Hematopoietic multipotent progenitor cell treated with erythropoietin and hydrocortisone succinate and interleukin-3 and kit ligand, for 8 days (in vitro differentiated cells): Measurements from ENCODE around the gene ENTPD1.
"Not testable (repeated sequence)": the region's sequence is repeated elsewhere in the genome, so short reads cannot be mapped to it uniquely, and the experiment has no call there.

Source experiments
- DNase-seq: peaks from one replicate; pipeline ENCODE4 v3.0.0-alpha.2; 2015

ENTPD1 gene, protein sequence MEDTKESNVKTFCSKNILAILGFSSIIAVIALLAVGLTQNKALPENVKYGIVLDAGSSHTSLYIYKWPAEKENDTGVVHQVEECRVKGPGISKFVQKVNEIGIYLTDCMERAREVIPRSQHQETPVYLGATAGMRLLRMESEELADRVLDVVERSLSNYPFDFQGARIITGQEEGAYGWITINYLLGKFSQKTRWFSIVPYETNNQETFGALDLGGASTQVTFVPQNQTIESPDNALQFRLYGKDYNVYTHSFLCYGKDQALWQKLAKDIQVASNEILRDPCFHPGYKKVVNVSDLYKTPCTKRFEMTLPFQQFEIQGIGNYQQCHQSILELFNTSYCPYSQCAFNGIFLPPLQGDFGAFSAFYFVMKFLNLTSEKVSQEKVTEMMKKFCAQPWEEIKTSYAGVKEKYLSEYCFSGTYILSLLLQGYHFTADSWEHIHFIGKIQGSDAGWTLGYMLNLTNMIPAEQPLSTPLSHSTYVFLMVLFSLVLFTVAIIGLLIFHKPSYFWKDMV

GRCh38 chr10:95756041-95756761 is at the start of gene ENTPD1:
Gene ENTPD1 (plus strand): TSS chr10:95756163. CDS start chr10:95756240, 77 bp downstream.
- no peak for DNase-seq

- no peak for DNase-seq
Measured at GRCh38 chr10:95706573-95706972, 49.4 kb upstream of the ENTPD1 start.

DNA sequence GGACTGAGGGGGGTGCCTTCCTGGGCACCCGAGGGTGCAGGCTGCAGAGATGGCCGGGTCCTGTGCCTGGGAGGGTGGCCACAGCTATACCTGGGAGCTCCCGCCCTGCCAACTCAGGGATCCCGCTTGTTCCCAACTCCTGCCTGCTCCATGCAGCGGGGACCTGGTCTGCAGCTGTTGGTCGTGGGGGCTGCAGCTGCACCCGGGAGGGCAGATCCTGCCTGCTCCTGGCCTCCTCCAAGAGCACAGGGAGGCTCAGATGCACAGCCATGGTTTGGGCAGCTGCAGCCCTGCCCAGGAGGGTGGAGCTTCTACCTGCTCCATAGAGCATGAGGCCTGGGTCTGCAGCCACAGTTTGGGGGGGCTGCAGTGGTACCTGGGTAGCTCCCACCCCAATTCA is 49.0 kb upstream of the ENTPD1 start:
- DNase-seq: no peak

DNA sequence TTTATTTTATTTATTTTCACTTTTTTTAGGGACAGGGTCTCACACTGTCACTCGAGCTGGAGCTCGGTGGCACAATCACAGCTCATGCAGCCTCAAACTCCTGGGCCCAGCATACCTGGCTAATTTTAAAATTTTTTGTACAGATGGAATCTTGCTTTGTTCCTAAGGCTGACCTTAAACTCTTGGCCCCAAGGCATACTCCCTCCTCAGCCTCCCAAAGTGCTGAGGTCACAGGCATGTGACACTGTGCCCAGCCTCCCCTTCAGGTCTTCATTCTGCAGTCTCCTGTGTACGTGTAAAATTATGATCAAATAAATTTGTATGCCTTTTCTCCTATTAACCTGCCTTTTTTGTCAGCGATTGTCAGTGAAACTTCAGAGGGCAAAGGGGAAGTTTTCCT is 44.5 kb upstream of the ENTPD1 start:
- DNase-seq: no peak

DNA sequence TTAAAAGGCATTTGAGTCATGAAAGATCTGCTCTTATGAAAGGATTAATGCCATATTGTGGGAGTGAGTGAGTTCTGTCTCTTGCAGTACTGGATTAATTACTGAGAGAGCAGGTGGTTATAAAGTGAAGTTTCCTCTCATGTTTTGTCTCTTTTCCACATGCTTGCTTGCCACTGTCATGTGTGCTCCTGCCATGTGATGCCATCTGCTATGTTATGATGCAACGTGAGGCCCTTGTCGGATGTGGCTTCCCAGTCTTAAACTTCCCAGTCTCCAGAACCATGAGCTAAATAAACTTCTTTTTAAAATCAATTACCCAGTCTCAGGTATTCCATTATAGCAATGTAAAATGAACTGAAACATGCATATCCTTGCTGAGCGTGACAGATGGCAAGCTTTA is 39.5 kb upstream of the ENTPD1 start:
- DNase-seq: no peak

- DNase-seq: no peak
Measured at GRCh38 chr10:95716866-95717265, 39.1 kb upstream of the ENTPD1 start.

DNA sequence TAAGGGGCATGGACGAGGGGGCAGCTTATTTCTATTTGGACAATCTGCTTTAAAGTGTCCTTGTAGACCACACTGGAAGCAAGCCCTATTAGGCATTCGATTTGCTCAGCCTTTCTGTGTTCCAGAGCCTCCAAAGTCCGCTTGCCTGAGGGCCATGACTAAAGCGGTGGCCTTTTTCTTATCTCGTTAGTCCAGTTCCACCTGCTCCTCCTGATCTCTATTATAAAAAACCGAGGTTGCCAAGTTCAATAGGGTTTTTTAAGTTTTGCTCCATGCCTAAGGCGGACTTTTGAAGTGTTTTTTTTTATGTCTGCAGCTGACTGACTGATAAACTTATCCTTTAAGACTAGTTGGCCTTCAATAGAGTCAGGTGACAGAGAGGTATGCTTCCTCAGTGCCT is 35.2 kb upstream of the ENTPD1 start:
- peak; percentile 79 for DNase-seq

DNA sequence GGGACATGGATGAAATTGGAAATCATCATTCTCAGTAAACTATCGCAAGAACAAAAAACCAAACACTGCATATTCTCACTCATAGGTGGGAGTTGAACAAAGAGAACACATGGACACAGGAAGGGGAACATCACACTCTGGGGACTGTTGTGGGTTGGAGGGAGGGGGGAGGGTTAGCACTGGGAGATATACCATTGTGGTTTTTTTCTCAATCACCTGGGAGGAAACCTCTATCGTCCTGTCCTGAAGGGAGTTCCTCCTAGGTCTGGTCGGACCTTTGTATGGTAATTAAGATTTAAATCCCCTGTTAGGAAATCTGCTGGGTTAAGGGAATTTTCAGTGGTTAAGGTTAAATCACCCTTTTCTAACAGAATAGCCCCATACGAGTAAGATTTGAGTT is 33.5 kb upstream of the ENTPD1 start:
- not testable (repeated sequence) for DNase-seq

DNA sequence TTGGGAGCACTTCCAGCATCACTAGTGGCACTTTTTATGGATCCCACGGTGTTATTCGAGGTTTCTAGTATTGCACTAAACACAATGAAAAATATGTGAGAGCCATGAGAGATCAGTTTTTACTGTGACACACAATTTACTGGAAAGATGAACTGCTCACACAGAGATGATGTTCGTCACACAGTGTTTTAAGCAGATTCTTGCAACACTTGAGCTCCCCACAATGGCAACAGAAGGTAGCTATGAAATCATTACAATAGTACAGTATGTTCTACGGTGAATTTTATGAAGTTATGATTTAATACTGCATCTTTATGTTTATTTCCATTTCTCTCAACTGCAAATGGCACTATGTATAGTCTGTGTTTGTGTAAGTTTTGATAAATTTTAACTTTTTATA is 27.4 kb upstream of the ENTPD1 start:
- peak; percentile 24 for DNase-seq

- peak; percentile 71 for DNase-seq
Measured at GRCh38 chr10:95729323-95730055, 26.5 kb upstream of the ENTPD1 start.

DNA sequence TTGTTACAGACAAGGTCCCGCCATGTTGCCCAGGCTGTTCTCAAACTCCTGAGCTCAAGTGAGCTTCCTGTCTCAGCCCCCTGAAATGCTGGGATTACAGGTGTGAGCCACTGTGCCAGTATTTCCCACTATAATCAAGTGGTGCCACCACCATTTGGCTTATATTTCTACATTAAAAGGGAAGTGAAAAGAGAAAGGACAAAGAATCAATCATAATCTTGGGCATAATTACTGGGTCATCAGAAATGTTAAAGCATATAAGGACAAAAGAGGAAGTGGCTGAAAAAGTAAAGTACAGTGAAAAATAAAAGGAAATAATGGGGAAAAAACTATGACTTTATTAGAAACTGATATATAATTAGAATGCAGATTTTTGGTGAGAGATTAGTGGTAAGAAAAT is 25.7 kb upstream of the ENTPD1 start:
- DNase-seq: no peak

DNA sequence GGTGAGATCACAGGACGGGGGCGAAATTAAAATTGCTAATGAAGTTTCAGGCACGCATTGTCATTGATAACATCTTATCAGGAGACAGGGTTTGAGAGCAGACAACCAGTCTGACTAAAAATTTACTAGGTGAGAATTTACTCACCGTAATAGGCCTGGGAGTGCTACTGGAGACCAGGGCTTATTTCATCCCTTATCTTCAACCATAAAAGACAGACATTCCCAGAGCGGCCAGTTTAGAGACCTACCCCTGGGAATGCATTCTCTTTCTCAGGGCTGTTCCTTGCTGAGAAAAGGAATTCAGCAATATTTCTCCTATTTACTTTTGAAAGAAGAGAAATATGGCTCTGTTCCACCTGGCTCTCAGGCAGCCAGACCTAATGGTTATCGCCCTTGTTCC is 23.1 kb upstream of the ENTPD1 start:
- not testable (repeated sequence) for DNase-seq

DNA sequence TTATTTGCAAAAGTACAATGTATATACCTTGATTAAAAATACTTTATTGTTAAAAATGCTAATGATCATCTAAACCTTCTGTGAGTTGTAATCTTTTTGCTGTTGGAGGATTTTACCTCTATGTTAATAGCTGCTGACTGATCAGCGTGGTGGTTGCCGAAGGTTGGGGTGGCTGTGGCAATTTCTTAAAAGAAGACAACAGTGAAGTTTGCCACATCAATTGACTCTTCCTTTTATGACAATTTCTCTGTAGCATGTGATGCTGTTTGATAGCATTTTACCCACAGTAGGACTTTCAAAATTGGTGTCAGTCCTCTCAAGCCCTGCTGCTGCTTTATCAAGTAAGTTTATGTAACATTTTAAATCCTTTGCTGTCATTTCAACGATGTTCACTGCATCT is 16.9 kb upstream of the ENTPD1 start:
- no peak for DNase-seq

GRCh38 chr10:95741807-95742467 is 14.0 kb upstream of the ENTPD1 start:
- peak; percentile 82 for DNase-seq

- DNase-seq: no peak
Measured at GRCh38 chr10:95742485-95742884, 13.5 kb upstream of the ENTPD1 start.

- DNase-seq: no peak
Measured at GRCh38 chr10:95742962-95743535, 12.9 kb upstream of the ENTPD1 start.

GRCh38 chr10:95745501-95745900 is 10.5 kb upstream of the ENTPD1 start:
- DNase-seq: no peak

GRCh38 chr10:95748349-95748748 is 7.6 kb upstream of the ENTPD1 start:
- peak; percentile 13 for DNase-seq

DNA sequence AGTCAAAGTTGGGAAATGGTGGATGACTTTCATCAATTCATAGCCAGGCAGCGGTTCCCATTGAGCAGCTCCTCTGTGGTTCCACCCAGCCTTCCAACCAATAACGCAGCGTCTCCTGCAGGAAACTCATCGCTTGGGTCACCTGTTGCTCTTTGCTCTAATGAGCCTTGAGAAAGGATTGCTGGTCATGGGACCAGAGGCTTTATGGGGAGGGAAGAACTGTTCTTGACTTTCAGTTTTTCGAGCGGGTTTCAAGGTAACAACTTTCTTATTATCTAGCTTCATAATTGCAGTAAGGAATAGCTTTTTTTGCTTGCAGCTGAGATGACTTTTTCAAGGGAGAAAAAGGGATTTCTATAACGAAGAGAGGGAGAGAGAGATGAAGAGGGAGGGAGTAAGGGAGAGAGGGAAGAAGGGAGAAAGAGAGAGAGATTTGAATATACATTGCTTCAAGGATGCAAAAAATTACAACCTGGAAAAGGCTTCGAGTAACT is 405 bp upstream of the ENTPD1 start:
- no peak for DNase-seq

DNA sequence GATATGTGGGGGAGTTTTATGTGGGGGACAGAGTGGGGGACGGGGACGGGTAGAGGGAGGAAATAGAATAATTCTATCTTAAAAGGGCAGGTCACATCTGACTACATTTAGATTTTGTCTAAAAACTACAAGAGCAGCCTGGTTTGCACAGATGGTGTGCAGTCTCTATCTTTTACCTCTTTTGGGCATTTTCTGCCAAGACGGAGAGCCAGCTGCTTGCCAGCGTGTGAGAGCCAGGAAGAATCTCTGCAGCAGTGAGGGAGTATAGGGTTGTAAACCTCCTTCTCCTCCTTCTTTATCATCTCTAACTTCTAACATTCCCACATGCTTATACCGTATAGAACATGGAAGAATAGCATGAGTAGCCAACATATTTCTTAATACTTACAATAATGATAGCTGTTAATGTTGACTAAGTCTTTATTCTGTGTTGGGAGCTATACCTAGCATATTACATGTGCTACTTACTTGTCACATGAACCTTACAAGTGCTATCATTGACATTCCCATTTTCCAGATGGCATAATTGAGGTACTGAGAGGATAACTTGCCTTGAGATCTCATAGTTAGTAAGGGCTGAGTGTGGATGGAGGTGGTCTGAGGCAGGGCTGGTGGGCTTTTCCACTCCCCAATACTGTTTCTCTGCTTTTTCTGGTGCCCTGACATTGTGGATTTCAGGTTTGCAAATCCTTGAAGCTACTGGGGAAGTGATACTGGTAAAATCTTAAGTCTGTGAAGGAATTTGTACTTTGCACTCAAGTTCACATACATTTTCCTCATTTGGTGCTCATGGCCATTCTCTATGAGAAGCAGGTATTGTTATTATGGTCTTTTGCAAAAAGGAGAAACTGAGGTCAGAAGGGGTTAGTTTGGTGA is 1.1 kb downstream of the ENTPD1 start:
- no peak for DNase-seq

DNA sequence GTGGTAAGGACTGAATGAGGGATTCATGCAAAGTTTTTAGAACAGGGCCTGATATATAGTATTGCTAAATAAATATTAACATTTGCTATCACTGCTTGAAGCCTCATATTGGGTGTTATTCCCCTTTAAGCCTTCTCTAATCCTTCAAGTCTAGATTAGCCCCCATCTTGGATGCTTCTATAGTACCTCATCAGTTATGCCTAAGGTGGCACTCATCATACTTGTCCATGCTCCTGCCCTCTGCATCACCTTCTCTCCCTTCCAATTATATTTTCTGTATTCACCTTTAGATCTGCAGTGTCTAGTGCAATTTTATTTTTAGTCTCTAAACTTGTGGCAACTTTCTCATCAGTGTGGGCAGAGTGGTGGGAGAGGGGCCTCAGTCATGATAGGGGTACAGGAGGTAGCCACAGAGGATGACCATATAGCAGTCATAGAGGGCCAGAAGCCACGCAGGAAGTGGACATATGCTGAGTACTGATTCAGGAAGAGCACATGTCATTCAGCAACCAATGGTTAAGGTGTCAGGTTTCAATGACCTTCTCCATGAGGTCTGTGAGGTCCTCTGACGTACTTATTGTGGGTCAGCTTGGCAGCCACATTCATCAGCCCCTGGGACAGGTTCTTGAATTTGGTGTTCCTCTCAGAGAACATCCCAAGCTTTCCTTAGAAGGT is 2.5 kb downstream of the ENTPD1 start:
- DNase-seq: no peak
